HepG2 (cell line): ENCODE results near the gene KRT7. TPM values are rescaled to one million over a fixed set of nuclear protein-coding genes. Genes with fewer than 3 reads are reported as not detected.

ENCODE experiments used
- ATAC-seq: fragments of 200-7000 bp; cut with Tn5 transposase; 3 replicates; pipeline ENCODE4 v1.9.1; 2020; ENCODE audit warnings: mild to moderate bottlenecking, moderate library complexity
- BruUV-seq: library from RNA; stranded (reverse); fragments of 400-500 nt; replicated peaks from 2 replicates; lab custom pipeline; 2021; lab: Mats Ljungman, UMichigan
- CTCF ChIA-PET: fragments of 300-600 bp; formaldehyde crosslinking; extraction: SDS; loops from one replicate; lab custom pipeline; 2021; ENCODE audit warnings: low total read pairs, inconsistent platforms, low intra/inter-chr PET ratio; lab: Yijun Ruan, JAX
- POLR2A ChIA-PET: fragments of 350-600 bp; sonication (Branson Sonifier 250); formaldehyde crosslinking; loops from one replicate; lab custom pipeline; 2020; ENCODE audit warnings: antibody characterized with exemption, inconsistent platforms; lab: Yijun Ruan, JAX
- DNase-seq: peaks from one replicate; pipeline ENCODE4 v3.0.0-alpha.2; 2015; ENCODE audit warnings: low spot score
- FAIRE-seq: peaks from 3 replicates; lab custom pipeline; 2011; peaks lifted over from hg19 to GRCh38; lab: Jason Lieb, UNC
- H2AFZ ChIP-seq: one replicate; pipeline ENCODE4 v1.6.1; 2011; ENCODE audit warnings: low read length, inconsistent platforms
- H3K27ac ChIP-seq: fragments of 300-600 bp; 3 replicates; pipeline ENCODE4 v1.8.0; 2011; ENCODE audit warnings: mixed run types, mild to moderate bottlenecking, mixed read lengths, low read length, inconsistent platforms; ENCODE audit not compliant: insufficient read depth; ENCODE audit errors: extremely low read length
- H3K27me3 ChIP-seq, 2 experiments: fragments of 200-600 bp in 1 of 2; 2 replicates in 1 of 2; 3 replicates in 1 of 2; pipeline versions ENCODE4 v1.6.0 to v1.8.0; 2011; ENCODE audit warnings: low read length in 2 of 2, mild to moderate bottlenecking in 2 of 2, moderate library complexity in 2 of 2, inconsistent platforms in 1 of 2; ENCODE audit not compliant: insufficient read depth in 2 of 2, control insufficient read depth in 1 of 2
- H3K36me3 ChIP-seq, 2 experiments: fragments of 200-600 bp in 1 of 2; replicated peaks in 1 of 2; 2 replicates in 1 of 2; 3 replicates in 1 of 2; pipeline versions ENCODE4 v1.5.1 to v1.8.0; 2011; ENCODE audit warnings: low read length in 2 of 2, inconsistent platforms in 1 of 2; ENCODE audit not compliant: insufficient read depth in 2 of 2, control insufficient read depth in 1 of 2
- H3K4me1 ChIP-seq: 2 replicates; pipeline ENCODE4 v1.5.1; 2012; ENCODE audit warnings: low read length, inconsistent platforms; ENCODE audit not compliant: insufficient read depth
- H3K4me2 ChIP-seq: 2 replicates; pipeline ENCODE4 v1.6.0; 2011; ENCODE audit warnings: low read depth, low read length, inconsistent platforms
- H3K4me3 ChIP-seq, 3 experiments: fragments of 200-600 bp in 1 of 3; sonication (generic), shearing (Covaris generic) in 1 of 3; replicated peaks in 1 of 3; 2 replicates each; pipeline ENCODE4 v1.5.1; 2011 to 2016; ENCODE audit warnings: low read length in 3 of 3, inconsistent platforms in 2 of 3, low read depth in 2 of 3, mild to moderate bottlenecking in 2 of 3, control low read depth in 1 of 3, mixed read lengths in 1 of 3; ENCODE audit not compliant: insufficient read depth in 1 of 3
- H3K79me2 ChIP-seq: one replicate; pipeline ENCODE4 v1.6.1; 2011; ENCODE audit warnings: low read length, inconsistent platforms; ENCODE audit not compliant: insufficient read depth
- H3K9ac ChIP-seq: 2 replicates; pipeline ENCODE4 v1.6.0; 2011; ENCODE audit warnings: mild to moderate bottlenecking, low read depth, low read length, inconsistent platforms; ENCODE audit not compliant: insufficient read depth
- H3K9me3 ChIP-seq: 2 replicates; pipeline ENCODE4 v1.5.1; 2012; ENCODE audit warnings: mild to moderate bottlenecking, low read length
- H4K20me1 ChIP-seq: 2 replicates; pipeline ENCODE4 v1.6.0; 2011; ENCODE audit warnings: inconsistent platforms, mild to moderate bottlenecking, low read length, moderate library complexity; ENCODE audit not compliant: insufficient read depth
- ATF1 ChIP-seq: IDR thresholded peaks from 2 replicates; pipeline ENCODE4 v1.6.1; 2016; ENCODE audit warnings: mild to moderate bottlenecking, control low read depth
- JDP2 ChIP-seq: sonication (generic); formaldehyde crosslinking; IDR thresholded peaks from 2 replicates; pipeline ENCODE4 v1.8.1; 2022; ENCODE audit warnings: missing genetic modification reagents, borderline replicate concordance
- PBX2 ChIP-seq: IDR thresholded peaks from 2 replicates; pipeline ENCODE4 v1.6.1; 2016; ENCODE audit warnings: control low read depth
- SIX1 ChIP-seq: sonication (generic); formaldehyde crosslinking; IDR thresholded peaks from 2 replicates; pipeline ENCODE4 v1.4.0; 2020; ENCODE audit warnings: missing genetic modification reagents, borderline replicate concordance
- WGBS: methylation state at CpG from one replicate; pipeline ENCODE4 v1.1.6; 2017; ENCODE audit warnings: low lambda C conversion rate; 5-methylcytosine and 5-hydroxymethylcytosine counted together
- in situ Hi-C: cut with HindIII; loops from 2 replicates; pipeline ENCODE4 v1.10.0; 2017; ENCODE audit warnings: low pct_unique_long_range_greater_than_20kb; ENCODE audit not compliant: extremely low pct_ligation_motif_present
- intact Hi-C: fragments of 100-400 bp; cut with micrococcal nuclease; formaldehyde crosslinking; loops from one replicate; pipeline ENCODE4 v1.10.0; 2022; ENCODE audit not compliant: unreplicated experiment
- polyA plus RNA-seq, 8 experiments: library from polyadenylated mRNA; depleted of rRNA in 3 of 8; stranded (reverse) in 7 of 8; unstranded in 1 of 8; fragments of >200 nt; fragmentation: Illumina TruSeq in 4 of 8; extraction: Trizol in 4 of 8; gene quantifications; 2 replicates each; pipeline versions ENCODE4 v1.2.1 to v1.2.3, GENCODE V29; 2011 to 2016; ENCODE audit warnings: low read depth in 4 of 8, missing spikeins in 1 of 8, mixed read lengths in 1 of 8; ENCODE audit not compliant: insufficient read depth in 1 of 8
- total RNA-seq, 5 experiments: library from RNA; depleted of rRNA; stranded (reverse); fragments of >200 nt; fragmentation: Illumina TruSeq; extraction: Trizol; gene quantifications; 2 replicates each; pipeline ENCODE4 v1.2.3, GENCODE V29; 2016; ENCODE audit warnings: low read depth in 1 of 5

Gene KRT7
- total and polyA plus RNA-seq, 2 of the 13 experiments (the other 11 are each of a cell fraction or from before 2014, with no cell fraction given): 0.83 TPM; not detected in 1

GRCh38 chr12:52200781-52201450, 32.1 kb upstream of the KRT7 start (continued):
- TF ChIP-seq PBX2 (CRISPR knock-in tag) (no peak), SIX1 (CRISPR knock-in tag) (no peak), JDP2 (CRISPR knock-in tag) (no peak)

- Histone ChIP-seq H3K79me2 (no peaks in the 10 kb centered on the region), H3K36me3 (no peaks in the 10 kb centered on the region), H3K4me1 (peaks cover 12% of the 10 kb centered on the region; the same call in 1 of the 2 replicates), H3K27me3 (peaks cover 10 to 65% of the 10 kb centered on the region in 2 experiments), H2AFZ (no peak overlapping the region), H3K4me2 (no peak overlapping the region), H3K9ac (no peak overlapping the region), H3K27ac (no peak overlapping the region), H3K4me3 (no peak overlapping the region), H4K20me1 (no peaks in the 10 kb centered on the region), H3K9me3 (no peaks in the 10 kb centered on the region)
- intact Hi-C loops: no loop called here
- DNase-seq (no peak), FAIRE-seq (no peak), ATAC-seq (no peak)
- no peak for TF ChIP-seq ATF1 (CRISPR knock-in tag)
- in situ Hi-C loops: loop anchor here (5.0 kb wide), 1 partner anchor 34 kb away; no protein-coding TSS in a partner anchor
- POLR2A ChIA-PET: interaction anchor here (1.5 kb wide), 1 partner anchor 9 kb away, joined by 4 read pairs; no protein-coding TSS in a partner anchor
- BruUV-seq: no TSS peak
- WGBS: 11% methylated on average over 3 of the region's 3 CpGs
- CTCF ChIA-PET: no interaction called here
Observed at GRCh38 chr12:52201451-52201839, 31.6 kb upstream of the KRT7 start.
